HG02759 (cell line): Measurements from ENCODE around the gene SORCS1.

Experiments
- ATAC-seq: cut with Tn5 transposase; IDR thresholded peaks from one replicate; pipeline ENCODE4 v1.9.1; 2021; ENCODE audit warnings: mild to moderate bottlenecking, moderate library complexity; ENCODE audit not compliant: unreplicated experiment

The SORCS1 gene

GRCh38 chr10:106696239-106696638 lies 468.3 kb downstream of the SORCS1 start:
- ATAC-seq, result no peak

GRCh38 chr10:106694696-106695095 lies 469.8 kb downstream of the SORCS1 start:
- ATAC-seq, result no peak

- no peak for ATAC-seq
Observed at GRCh38 chr10:106682175-106682574, 482.3 kb downstream of the SORCS1 start.

- no peak for ATAC-seq
Observed at GRCh38 chr10:106680061-106680460, 484.4 kb downstream of the SORCS1 start.

GRCh38 chr10:106679314-106679713 lies 485.2 kb downstream of the SORCS1 start:
- ATAC-seq, result no peak

GRCh38 chr10:106672517-106673175 lies 491.9 kb downstream of the SORCS1 start:
- ATAC-seq, result no peak

GRCh38 chr10:106661767-106662140 lies 502.8 kb downstream of the SORCS1 start:
- ATAC-seq, result no peak

- no peak for ATAC-seq
Observed at GRCh38 chr10:106661133-106661766, 503.3 kb downstream of the SORCS1 start.

GRCh38 chr10:106660550-106660949 lies 504.0 kb downstream of the SORCS1 start:
- no peak for ATAC-seq

- no peak for ATAC-seq
Observed at GRCh38 chr10:106655636-106656035, 508.9 kb downstream of the SORCS1 start.

GRCh38 chr10:106655165-106655564 lies 509.3 kb downstream of the SORCS1 start:
- ATAC-seq, result no peak

- ATAC-seq, result no peak
Observed at GRCh38 chr10:106652279-106652678, 512.2 kb downstream of the SORCS1 start.

- no peak for ATAC-seq
Observed at GRCh38 chr10:106648534-106649481, 515.7 kb downstream of the SORCS1 start.

GRCh38 chr10:106643473-106643872 lies 521.0 kb downstream of the SORCS1 start:
- no peak for ATAC-seq

- ATAC-seq, result no peak
Observed at GRCh38 chr10:106637873-106638272, 526.6 kb downstream of the SORCS1 start.

GRCh38 chr10:106636766-106637491 lies 527.6 kb downstream of the SORCS1 start:
- ATAC-seq, result no peak

- no peak for ATAC-seq
Observed at GRCh38 chr10:106635947-106636346, 528.6 kb downstream of the SORCS1 start.

GRCh38 chr10:106631016-106631702 lies 533.3 kb downstream of the SORCS1 start:
- ATAC-seq, result no peak

- ATAC-seq, result no peak
Observed at GRCh38 chr10:106626371-106626770, 538.1 kb downstream of the SORCS1 start.

GRCh38 chr10:106625751-106626150 lies 538.8 kb downstream of the SORCS1 start:
- ATAC-seq, result no peak
